Nephron progenitor cell (in vitro differentiated cells): ENCODE results near the gene C11orf58.

Experiments used
- DNase-seq: peaks from one replicate; pipeline ENCODE4 v3.0.0; 2021
- H3K27ac Mint-ChIP-seq: 2 replicates; pipeline ENCODE4 v1.8.0; 2021; ENCODE audit warnings: mild to moderate bottlenecking, moderate library complexity, mixed read lengths
- H3K27me3 Mint-ChIP-seq: 2 replicates; pipeline ENCODE4 v1.8.0; 2021; ENCODE audit warnings: mild to moderate bottlenecking, low read depth, mixed read lengths; ENCODE audit not compliant: poor library complexity
- H3K36me3 Mint-ChIP-seq: 2 replicates; pipeline ENCODE4 v1.8.0; 2021; ENCODE audit warnings: low read depth, mixed read lengths
- H3K4me1 Mint-ChIP-seq: 2 replicates; pipeline ENCODE4 v1.8.0; 2021; ENCODE audit warnings: mixed read lengths
- H3K4me3 Mint-ChIP-seq: 2 replicates; pipeline ENCODE4 v1.8.0; 2021; ENCODE audit warnings: mild to moderate bottlenecking, moderate library complexity, mixed read lengths
- H3K9me3 Mint-ChIP-seq: 2 replicates; pipeline ENCODE4 v1.8.0; 2021; ENCODE audit warnings: mild to moderate bottlenecking, moderate library complexity, mixed read lengths
- TF ChIP-seq, protein P1 (sequence below): fragments of 200-600 bp; sonication (generic); IDR thresholded peaks from 2 replicates; pipeline ENCODE4 v1.5.0; 2021; ENCODE audit warnings: antibody characterized with exemption

Gene C11orf58

DNA sequence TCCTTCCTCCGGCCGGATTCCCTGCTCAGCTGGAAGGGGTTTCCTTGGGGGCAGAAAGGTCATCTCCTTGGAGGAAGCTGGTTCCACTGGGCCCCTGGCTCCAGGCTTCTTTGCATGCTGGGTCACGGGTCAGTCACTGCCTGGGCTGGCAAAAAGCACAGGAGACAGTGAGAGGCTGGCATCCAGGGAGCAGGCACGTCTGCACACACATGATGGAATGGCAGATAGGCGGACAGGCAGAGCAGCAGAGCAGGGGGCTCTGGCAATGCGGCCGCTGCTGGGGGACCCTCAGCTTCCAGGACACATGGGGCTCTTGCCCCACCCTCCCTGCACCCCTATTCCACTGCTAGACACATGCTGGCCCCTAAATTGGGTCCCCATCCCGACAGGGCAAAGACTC, 40.4 kb downstream of the C11orf58 start:
- H3K4me3 Mint-ChIP-seq = no peak overlapping the region
- no peaks in the 10 kb centered on the region for H3K36me3 Mint-ChIP-seq
- H3K27ac Mint-ChIP-seq = no peak overlapping the region
- H3K4me1 Mint-ChIP-seq = peaks cover 37% of the 10 kb centered on the region
- TF ChIP-seq, protein P1, sequence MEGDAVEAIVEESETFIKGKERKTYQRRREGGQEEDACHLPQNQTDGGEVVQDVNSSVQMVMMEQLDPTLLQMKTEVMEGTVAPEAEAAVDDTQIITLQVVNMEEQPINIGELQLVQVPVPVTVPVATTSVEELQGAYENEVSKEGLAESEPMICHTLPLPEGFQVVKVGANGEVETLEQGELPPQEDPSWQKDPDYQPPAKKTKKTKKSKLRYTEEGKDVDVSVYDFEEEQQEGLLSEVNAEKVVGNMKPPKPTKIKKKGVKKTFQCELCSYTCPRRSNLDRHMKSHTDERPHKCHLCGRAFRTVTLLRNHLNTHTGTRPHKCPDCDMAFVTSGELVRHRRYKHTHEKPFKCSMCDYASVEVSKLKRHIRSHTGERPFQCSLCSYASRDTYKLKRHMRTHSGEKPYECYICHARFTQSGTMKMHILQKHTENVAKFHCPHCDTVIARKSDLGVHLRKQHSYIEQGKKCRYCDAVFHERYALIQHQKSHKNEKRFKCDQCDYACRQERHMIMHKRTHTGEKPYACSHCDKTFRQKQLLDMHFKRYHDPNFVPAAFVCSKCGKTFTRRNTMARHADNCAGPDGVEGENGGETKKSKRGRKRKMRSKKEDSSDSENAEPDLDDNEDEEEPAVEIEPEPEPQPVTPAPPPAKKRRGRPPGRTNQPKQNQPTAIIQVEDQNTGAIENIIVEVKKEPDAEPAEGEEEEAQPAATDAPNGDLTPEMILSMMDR = no peak
- peaks cover 3% of the 10 kb centered on the region for H3K27me3 Mint-ChIP-seq
- no peak for DNase-seq
- H3K9me3 Mint-ChIP-seq = no peaks in the 10 kb centered on the region

DNA sequence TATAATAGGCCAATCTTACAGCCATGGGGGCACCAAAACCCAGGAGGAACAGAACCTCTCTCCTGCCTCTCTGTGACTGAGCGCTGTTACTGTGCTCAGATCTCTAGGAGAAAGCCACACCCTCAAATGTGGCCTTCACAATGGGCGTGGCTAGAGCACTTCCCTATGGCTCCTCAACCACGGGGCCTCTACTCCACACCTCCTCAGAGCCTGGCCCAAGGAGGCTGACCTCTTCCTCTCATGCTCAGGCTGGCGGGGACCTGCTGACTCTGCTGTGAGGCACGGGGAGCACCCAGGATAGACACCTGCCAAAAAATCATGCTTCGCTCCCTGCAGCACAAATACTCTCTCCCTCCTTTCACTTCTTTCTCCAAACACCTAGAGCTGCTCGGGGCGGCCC, 41.0 kb downstream of the C11orf58 start:
- H3K27ac Mint-ChIP-seq = no peak overlapping the region
- H3K36me3 Mint-ChIP-seq = no peaks in the 10 kb centered on the region
- TF ChIP-seq, protein P1 = no peak
- no peak for DNase-seq
- no peak overlapping the region for H3K4me3 Mint-ChIP-seq
- peaks cover 3% of the 10 kb centered on the region for H3K27me3 Mint-ChIP-seq
- H3K4me1 Mint-ChIP-seq = peaks cover 42% of the 10 kb centered on the region
- no peaks in the 10 kb centered on the region for H3K9me3 Mint-ChIP-seq

DNA sequence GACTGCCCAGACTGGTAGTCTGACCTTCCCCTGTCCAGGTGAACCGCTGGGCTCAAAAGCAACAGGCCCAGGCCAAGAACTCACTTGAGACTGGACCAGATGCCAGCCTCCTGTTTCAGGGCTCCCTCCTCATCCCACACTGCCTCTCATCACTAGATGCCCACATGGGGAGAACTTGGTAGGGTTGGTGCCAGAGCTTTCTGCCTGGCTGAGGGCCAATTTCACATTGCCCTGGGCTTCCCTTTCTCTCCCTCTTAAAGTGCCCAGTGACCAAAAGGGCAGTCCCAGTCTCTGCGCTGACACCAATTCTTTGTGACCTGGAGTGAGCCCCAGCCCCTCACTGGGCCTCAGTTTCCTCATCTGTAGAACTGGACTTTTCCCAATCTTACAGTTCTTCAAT, 41.7 kb downstream of the C11orf58 start:
- no peak overlapping the region for H3K4me3 Mint-ChIP-seq
- peaks cover 42% of the 10 kb centered on the region for H3K4me1 Mint-ChIP-seq
- H3K9me3 Mint-ChIP-seq = no peaks in the 10 kb centered on the region
- no peak for DNase-seq
- H3K27me3 Mint-ChIP-seq = peaks cover 3% of the 10 kb centered on the region
- H3K27ac Mint-ChIP-seq = no peak overlapping the region
- no peaks in the 10 kb centered on the region for H3K36me3 Mint-ChIP-seq
- TF ChIP-seq, protein P1 = no peak

DNA sequence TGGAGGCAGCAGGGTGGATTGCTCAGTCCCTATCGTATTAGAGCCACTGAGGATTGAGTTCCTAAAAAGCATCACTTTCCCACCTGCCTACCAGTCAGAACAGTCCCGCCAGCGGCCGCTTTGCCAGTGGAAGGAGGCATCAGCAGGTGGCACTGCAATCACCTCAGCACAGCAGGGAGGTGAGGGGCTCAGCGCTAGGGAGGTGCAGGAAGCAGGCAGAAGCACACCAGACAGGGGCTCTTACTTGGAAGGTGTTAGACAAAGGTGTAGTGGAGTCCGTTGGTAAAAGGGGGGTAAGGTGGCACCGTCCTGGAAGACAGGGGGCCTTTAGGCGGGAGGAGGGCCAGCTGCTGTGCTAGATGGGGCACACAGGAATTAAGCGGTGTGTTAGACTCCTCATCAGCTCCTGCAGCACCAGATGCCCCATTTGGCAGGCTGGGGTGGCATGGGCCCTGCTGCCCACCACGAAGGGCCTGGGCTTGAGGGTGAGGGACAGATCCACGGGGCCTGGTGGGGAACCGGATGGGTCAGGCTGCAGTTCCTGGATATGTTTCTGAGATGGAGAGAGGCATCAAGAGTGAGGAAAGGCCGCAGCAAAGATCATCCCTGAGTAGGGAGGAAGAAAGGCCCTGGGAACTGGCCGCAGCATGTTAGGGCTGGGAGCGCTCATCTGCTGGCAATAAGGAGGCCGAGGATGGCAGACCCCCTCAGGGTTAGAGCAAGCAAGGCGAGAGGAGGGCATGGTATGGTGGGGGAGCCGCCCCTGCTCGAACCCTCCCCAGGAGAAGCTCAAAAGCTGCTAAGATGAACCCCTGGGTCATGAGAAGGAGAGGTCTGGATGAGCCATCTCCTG, 42.5 kb downstream of the C11orf58 start:
- no peaks in the 10 kb centered on the region for H3K36me3 Mint-ChIP-seq
- H3K27me3 Mint-ChIP-seq = peaks cover 3% of the 10 kb centered on the region
- H3K9me3 Mint-ChIP-seq = no peaks in the 10 kb centered on the region
- no peak overlapping the region for H3K27ac Mint-ChIP-seq
- no peak for DNase-seq
- TF ChIP-seq, protein P1 = no peak
- H3K4me1 Mint-ChIP-seq = peaks cover 42% of the 10 kb centered on the region
- no peak overlapping the region for H3K4me3 Mint-ChIP-seq

DNA sequence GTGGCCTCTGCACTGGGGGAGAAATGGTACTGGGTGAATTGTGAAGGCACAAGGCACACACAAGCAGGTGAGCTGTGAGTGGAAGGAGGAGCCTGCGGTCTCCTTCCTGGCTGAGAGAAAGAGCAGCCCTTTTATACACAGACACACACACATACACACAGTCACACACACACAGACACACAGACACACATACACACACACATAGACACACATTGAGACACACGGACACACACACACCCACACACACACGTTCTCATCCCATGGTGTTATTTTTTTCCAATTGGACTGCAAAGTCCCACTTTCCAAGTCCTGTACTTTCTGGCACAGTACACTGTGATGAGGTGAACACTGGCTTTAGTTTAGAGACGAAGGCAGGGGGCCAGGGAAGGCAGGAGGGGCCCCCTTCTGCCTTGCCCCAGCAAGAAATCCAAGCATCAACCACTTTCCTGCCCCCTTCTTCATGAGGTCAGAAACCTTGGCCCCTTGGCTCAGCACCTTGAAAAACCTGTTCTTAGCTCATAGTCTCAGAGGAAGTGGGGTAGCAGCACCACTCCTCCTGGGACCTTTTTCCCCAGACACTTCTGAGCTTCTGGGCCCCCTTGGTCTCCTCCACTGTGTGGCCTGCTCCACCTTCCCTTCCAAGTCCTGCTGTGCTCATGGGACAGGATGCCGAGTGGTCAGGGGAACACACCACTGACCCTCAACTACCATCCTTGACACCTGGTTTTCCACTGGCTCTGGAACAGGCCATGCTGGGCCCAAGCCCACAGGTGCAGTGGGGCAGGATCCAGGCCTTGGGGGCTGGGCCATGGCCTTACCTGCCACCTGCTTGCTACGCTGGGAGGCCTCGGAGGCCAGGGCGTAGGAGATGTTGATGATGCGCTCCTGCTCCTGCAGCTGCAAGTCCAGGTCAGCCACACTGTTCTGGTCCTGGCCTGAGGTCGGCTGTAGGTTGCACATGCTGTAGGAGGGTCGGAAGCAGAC, 43.8 kb downstream of the C11orf58 start:
- peaks cover 35% of the 10 kb centered on the region for H3K4me1 Mint-ChIP-seq
- no peak overlapping the region for H3K4me3 Mint-ChIP-seq
- DNase-seq = no peak
- H3K27me3 Mint-ChIP-seq = peaks cover 4% of the 10 kb centered on the region
- no peak overlapping the region for H3K27ac Mint-ChIP-seq
- TF ChIP-seq, protein P1 = no peak
- no peaks in the 10 kb centered on the region for H3K36me3 Mint-ChIP-seq
- H3K9me3 Mint-ChIP-seq = no peaks in the 10 kb centered on the region
